PC-3 (cell line): ENCODE results near the gene SULT1A4.
"Not testable (repeated sequence)": the region's sequence is repeated elsewhere in the genome, so short reads cannot be mapped to it uniquely, and the experiment has no call there.

Source experiments
- EZH2 ChIP-seq: fragments of 300-600 bp; sonication (generic); IDR thresholded peaks from one replicate; pipeline ENCODE4 v1.6.1; 2017; ENCODE audit warnings: antibody characterized with exemption, mild to moderate bottlenecking, low read length; ENCODE audit not compliant: unreplicated experiment
- TF ChIP-seq, protein P1 (sequence below): fragments of 300-600 bp; sonication (generic); conservative IDR thresholded peaks from 2 replicates; pipeline ENCODE4 v1.5.1; 2017; ENCODE audit warnings: antibody characterized with exemption, low read depth, mild to moderate bottlenecking, low read length

DNA sequence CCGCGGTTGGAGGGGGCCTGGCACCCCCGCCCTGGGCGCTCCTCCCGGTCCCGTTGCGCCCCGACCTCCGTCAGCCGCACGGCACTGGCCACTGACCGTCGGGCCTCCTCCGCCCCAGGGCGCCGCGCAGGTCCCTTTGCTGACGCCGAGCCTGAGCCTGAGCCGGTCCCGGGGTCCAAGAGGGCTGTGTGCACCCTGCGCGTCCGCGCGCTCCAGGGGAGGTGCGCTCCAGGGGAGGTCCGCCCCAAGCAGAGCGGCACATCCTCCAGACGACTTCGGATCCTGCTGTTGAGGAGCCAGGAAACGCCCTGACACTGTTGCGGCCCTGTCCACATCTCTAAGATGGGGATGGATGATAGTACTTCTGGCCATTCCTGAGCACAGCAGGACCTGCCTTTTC, 7.2 kb downstream of the SULT1A4 start:
- not testable (repeated sequence) for TF ChIP-seq EZH2
- TF ChIP-seq, protein P1, sequence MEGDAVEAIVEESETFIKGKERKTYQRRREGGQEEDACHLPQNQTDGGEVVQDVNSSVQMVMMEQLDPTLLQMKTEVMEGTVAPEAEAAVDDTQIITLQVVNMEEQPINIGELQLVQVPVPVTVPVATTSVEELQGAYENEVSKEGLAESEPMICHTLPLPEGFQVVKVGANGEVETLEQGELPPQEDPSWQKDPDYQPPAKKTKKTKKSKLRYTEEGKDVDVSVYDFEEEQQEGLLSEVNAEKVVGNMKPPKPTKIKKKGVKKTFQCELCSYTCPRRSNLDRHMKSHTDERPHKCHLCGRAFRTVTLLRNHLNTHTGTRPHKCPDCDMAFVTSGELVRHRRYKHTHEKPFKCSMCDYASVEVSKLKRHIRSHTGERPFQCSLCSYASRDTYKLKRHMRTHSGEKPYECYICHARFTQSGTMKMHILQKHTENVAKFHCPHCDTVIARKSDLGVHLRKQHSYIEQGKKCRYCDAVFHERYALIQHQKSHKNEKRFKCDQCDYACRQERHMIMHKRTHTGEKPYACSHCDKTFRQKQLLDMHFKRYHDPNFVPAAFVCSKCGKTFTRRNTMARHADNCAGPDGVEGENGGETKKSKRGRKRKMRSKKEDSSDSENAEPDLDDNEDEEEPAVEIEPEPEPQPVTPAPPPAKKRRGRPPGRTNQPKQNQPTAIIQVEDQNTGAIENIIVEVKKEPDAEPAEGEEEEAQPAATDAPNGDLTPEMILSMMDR = not testable (repeated sequence)
